Measurements from ENCODE around the gene TMEM255B. TPM values are rescaled to one million over a fixed set of nuclear protein-coding genes. Genes with fewer than 3 reads are reported as not detected.
A peak's percentile ranks its signal among the peaks of the same experiment; 100 is the strongest.

Gene TMEM255B
- total and polyA plus RNA-seq, 7 experiments from 2014 or later, result 0.08 to 3.3 (median 1.3) TPM; not detected in 1

- H3K4me1 ChIP-seq (ENCODE audit: control insufficient read depth in 2 of 2, insufficient read depth in 2 of 2, low read length in 2 of 2), result peaks cover 0 to 5% of the 10 kb centered on the region in 2 donors
- Mint-ChIP-seq H3K27me3 (peaks cover 34 to 49% (median 40%) of the 10 kb centered on the region in 5 donors), H3K36me3 (peaks cover 0 to 3% (median 0%) of the 10 kb centered on the region in 5 donors), H3K4me1 (peaks cover 6 to 16% (median 14%) of the 10 kb centered on the region in 7 donors), H3K27ac (no peak overlapping the region), H3K4me3 (peak overlapping the region; percentile 62 to 87 (median 76)), H3K9me3 (peaks cover 0 to 15% (median 0%) of the 10 kb centered on the region in 11 donors)
- intact Hi-C loops (cut with micrococcal nuclease), result loop anchor here in 1 of 2 donors (5.0 kb wide), 1 partner anchor 45 kb away; no protein-coding TSS in a partner anchor
- H3K36me3 ChIP-seq (ENCODE audit: control insufficient read depth in 2 of 3, insufficient read depth in 3 of 3, low read length in 3 of 3), result no peaks in the 10 kb centered on the region
- ChIA-PET CTCF (interaction anchor here (0.7 kb wide), 1 partner anchor 8 kb away, joined by 3 read pairs; no protein-coding TSS in a partner anchor), POLR2A (interaction anchor here (0.5 kb wide), 1 partner anchor 13 kb away, joined by 4 read pairs; no protein-coding TSS in a partner anchor)
- ATAC-seq, result no peak
- DNase-seq, result no peak
- H3K27me3 ChIP-seq (ENCODE audit: control insufficient read depth in 2 of 2, insufficient read depth in 2 of 2, low read length in 2 of 2), result peaks cover 6 to 17% of the 10 kb centered on the region in 2 donors
- no peak overlapping the region for H3K4me3 ChIP-seq (ENCODE audit: low read length)
- no peaks in the 10 kb centered on the region for H3K9me3 ChIP-seq (ENCODE audit: control insufficient read depth in 2 of 3, low read length in 3 of 3)
- no peak overlapping the region for H3K27ac ChIP-seq (ENCODE audit: low read depth, low read length)
Observed at GRCh38 chr13:113862191-113862930, 103.3 kb downstream of the TMEM255B start.

GRCh38 chr13:113862931-113863523 lies 104.0 kb downstream of the TMEM255B start:
- Mint-ChIP-seq H3K27ac (no peak overlapping the region), H3K27me3 (peaks cover 39 to 54% (median 42%) of the 10 kb centered on the region in 5 donors), H3K9me3 (peaks cover 0 to 16% (median 1%) of the 10 kb centered on the region in 11 donors), H3K4me3 (peak overlapping the region in 9 of 10 donors; percentile 34 to 87 (median 65)), H3K4me1 (peaks cover 6 to 16% (median 14%) of the 10 kb centered on the region in 7 donors), H3K36me3 (peaks cover 0 to 3% (median 0%) of the 10 kb centered on the region in 5 donors)
- ATAC-seq, result peak; percentile 51
- H3K36me3 ChIP-seq (ENCODE audit: control insufficient read depth in 2 of 3, insufficient read depth in 3 of 3, low read length in 3 of 3), result no peaks in the 10 kb centered on the region
- H3K27ac ChIP-seq (ENCODE audit: low read depth, low read length), result no peak overlapping the region
- no peaks in the 10 kb centered on the region for H3K9me3 ChIP-seq (ENCODE audit: control insufficient read depth in 2 of 3, low read length in 3 of 3)
- ChIA-PET POLR2A (no interaction called here), CTCF (interaction anchor here (0.7 kb wide), 1 partner anchor 8 kb away, joined by 3 read pairs; no protein-coding TSS in a partner anchor)
- peaks cover 6 to 17% of the 10 kb centered on the region in 2 donors for H3K27me3 ChIP-seq (ENCODE audit: control insufficient read depth in 2 of 2, insufficient read depth in 2 of 2, low read length in 2 of 2)
- no peak overlapping the region for H3K4me3 ChIP-seq (ENCODE audit: low read length)
- intact Hi-C loops (cut with micrococcal nuclease), result loop anchor here in 1 of 2 donors (5.0 kb wide), 1 partner anchor 46 kb away; no protein-coding TSS in a partner anchor
- DNase-seq, result peak in 1 of 9 donors; percentile 33
- H3K4me1 ChIP-seq (ENCODE audit: control insufficient read depth in 2 of 2, insufficient read depth in 2 of 2, low read length in 2 of 2), result peaks cover 0 to 5% of the 10 kb centered on the region in 2 donors

- Mint-ChIP-seq H3K9me3 (peaks cover 0 to 10% (median 2%) of the 10 kb centered on the region in 11 donors), H3K27me3 (peaks cover 42 to 58% (median 43%) of the 10 kb centered on the region in 5 donors), H3K27ac (no peak within 1 kb of the TSS), H3K4me3 (peak within 1 kb of the TSS; percentile 75 to 86 (median 82)), H3K36me3 (peaks cover 0 to 3% (median 0%) of the 10 kb centered on the region in 5 donors), H3K4me1 (peaks cover 6 to 16% (median 14%) of the 10 kb centered on the region in 7 donors)
- Histone ChIP-seq H3K4me3 (ENCODE audit: low read length) (no peak within 1 kb of the TSS), H3K27ac (ENCODE audit: low read depth, low read length) (no peak within 1 kb of the TSS), H3K9me3 (ENCODE audit: control insufficient read depth in 2 of 3, low read length in 3 of 3) (no peaks in the 10 kb centered on the region), H3K36me3 (ENCODE audit: control insufficient read depth in 2 of 3, insufficient read depth in 3 of 3, low read length in 3 of 3) (no peaks in the 10 kb centered on the region), H3K27me3 (ENCODE audit: control insufficient read depth in 2 of 2, insufficient read depth in 2 of 2, low read length in 2 of 2) (peaks cover 6 to 17% of the 10 kb centered on the region in 2 donors), H3K4me1 (ENCODE audit: control insufficient read depth in 2 of 2, insufficient read depth in 2 of 2, low read length in 2 of 2) (peaks cover 0 to 5% of the 10 kb centered on the region in 2 donors)
- intact Hi-C loops (cut with micrococcal nuclease), result loop anchor here in 1 of 2 donors (5.0 kb wide), 1 partner anchor 46 kb away; no protein-coding TSS in a partner anchor
- ChIA-PET CTCF (no interaction called here), POLR2A (no interaction called here)
- ATAC-seq (peak; percentile 49), DNase-seq (peak in 2 of 9 donors; percentile 23 to 33)
Observed at GRCh38 chr13:113863524-113864272, 104.7 kb downstream of the TMEM255B start, which contains the start of gene GAS6. GAS6 (minus strand) TSS chr13:113864076; CDS start chr13:113863920, 156 bp downstream.

- peaks cover 0 to 5% of the 10 kb centered on the region in 2 donors for H3K4me1 ChIP-seq (ENCODE audit: control insufficient read depth in 2 of 2, insufficient read depth in 2 of 2, low read length in 2 of 2)
- intact Hi-C loops (cut with micrococcal nuclease), result loop anchor here in 1 of 2 donors (5.0 kb wide), 1 partner anchor 47 kb away; no protein-coding TSS in a partner anchor
- peaks cover 6 to 17% of the 10 kb centered on the region in 2 donors for H3K27me3 ChIP-seq (ENCODE audit: control insufficient read depth in 2 of 2, insufficient read depth in 2 of 2, low read length in 2 of 2)
- Mint-ChIP-seq H3K27me3 (peaks cover 46 to 62% (median 49%) of the 10 kb centered on the region in 5 donors), H3K4me1 (peaks cover 6 to 16% (median 14%) of the 10 kb centered on the region in 7 donors), H3K4me3 (peak overlapping the region; percentile 75 to 86 (median 82)), H3K36me3 (peaks cover 0 to 3% (median 0%) of the 10 kb centered on the region in 5 donors), H3K9me3 (peaks cover 0 to 6% (median 2%) of the 10 kb centered on the region in 11 donors), H3K27ac (no peak overlapping the region)
- H3K27ac ChIP-seq (ENCODE audit: low read depth, low read length), result no peak overlapping the region
- ATAC-seq, result no peak
- ChIA-PET POLR2A (no interaction called here), CTCF (no interaction called here)
- no peak for DNase-seq
- no peak overlapping the region for H3K4me3 ChIP-seq (ENCODE audit: low read length)
- no peaks in the 10 kb centered on the region for H3K36me3 ChIP-seq (ENCODE audit: control insufficient read depth in 2 of 3, insufficient read depth in 3 of 3, low read length in 3 of 3)
- no peaks in the 10 kb centered on the region for H3K9me3 ChIP-seq (ENCODE audit: control insufficient read depth in 2 of 3, low read length in 3 of 3)
Observed at GRCh38 chr13:113864273-113864890, 105.4 kb downstream of the TMEM255B start.

- Histone ChIP-seq H3K9me3 (ENCODE audit: control insufficient read depth in 2 of 3, low read length in 3 of 3) (no peaks in the 10 kb centered on the region), H3K4me1 (ENCODE audit: control insufficient read depth in 2 of 2, insufficient read depth in 2 of 2, low read length in 2 of 2) (peaks cover 0 to 5% of the 10 kb centered on the region in 2 donors), H3K4me3 (ENCODE audit: low read length) (no peak overlapping the region), H3K27me3 (ENCODE audit: control insufficient read depth in 2 of 2, insufficient read depth in 2 of 2, low read length in 2 of 2) (peaks cover 6 to 17% of the 10 kb centered on the region in 2 donors), H3K36me3 (ENCODE audit: control insufficient read depth in 2 of 3, insufficient read depth in 3 of 3, low read length in 3 of 3) (no peaks in the 10 kb centered on the region), H3K27ac (ENCODE audit: low read depth, low read length) (no peak overlapping the region)
- peaks cover 0 to 6% (median 2%) of the 10 kb centered on the region in 11 donors for H3K9me3 Mint-ChIP-seq
- POLR2A ChIA-PET, result interaction anchor here (0.7 kb wide), 1 partner anchor 9 kb away, joined by 5 read pairs; no protein-coding TSS in a partner anchor
- CTCF ChIA-PET, result no interaction called here
- peaks cover 0 to 3% (median 0%) of the 10 kb centered on the region in 5 donors for H3K36me3 Mint-ChIP-seq
- no peak for ATAC-seq
- intact Hi-C loops (cut with micrococcal nuclease), result no loop called here
- peaks cover 46 to 66% (median 53%) of the 10 kb centered on the region in 5 donors for H3K27me3 Mint-ChIP-seq
- peaks cover 6 to 16% (median 13%) of the 10 kb centered on the region in 7 donors for H3K4me1 Mint-ChIP-seq
- no peak overlapping the region for H3K27ac Mint-ChIP-seq
- H3K4me3 Mint-ChIP-seq, result peak overlapping the region in 9 of 10 donors; percentile 16 to 86 (median 43)
- DNase-seq, result no peak
Observed at GRCh38 chr13:113865427-113865826, 106.4 kb downstream of the TMEM255B start.
